SU-DHL-6 (cell line): ENCODE data around the gene THAP6.

Source experiments
- H2AFZ ChIP-seq: fragments of 200-600 bp; sonication (generic); 2 replicates; pipeline ENCODE4 v1.6.1; 2014; ENCODE audit warnings: low read depth, mild to moderate bottlenecking, moderate library complexity, mixed read lengths, antibody characterized with exemption, low read length; ENCODE audit not compliant: severe bottlenecking
- H3F3A ChIP-seq: fragments of 200-600 bp; shearing (Covaris generic); 2 replicates; pipeline ENCODE4 v1.6.0; 2016; ENCODE audit warnings: antibody characterized with exemption, mild to moderate bottlenecking; ENCODE audit not compliant: insufficient read depth
- H3K27ac ChIP-seq: fragments of 200-600 bp; sonication (generic); 2 replicates; pipeline ENCODE4 v1.5.1; 2016; ENCODE audit warnings: low read depth, mild to moderate bottlenecking, low read length, moderate library complexity, mixed read lengths
- H3K27me3 ChIP-seq: fragments of 200-600 bp; sonication (generic), shearing (Covaris generic); 2 replicates; pipeline ENCODE4 v1.6.0; 2014; ENCODE audit warnings: mild to moderate bottlenecking, low read length
- H3K36me3 ChIP-seq: fragments of 200-600 bp; sonication (generic); 2 replicates; pipeline ENCODE4 v1.6.1; 2014; ENCODE audit warnings: mild to moderate bottlenecking, low read length, mixed read lengths
- H3K4me2 ChIP-seq: fragments of 300-600, 200-600 bp; shearing (Covaris generic), sonication (generic); 2 replicates; pipeline ENCODE4 v1.6.0; 2014; ENCODE audit warnings: low read length, low read depth, mild to moderate bottlenecking; ENCODE audit not compliant: poor library complexity, severe bottlenecking
- H3K4me3 ChIP-seq: fragments of 200-600 bp; sonication (generic); 2 replicates; pipeline ENCODE4 v1.5.1; 2014; ENCODE audit warnings: antibody characterized with exemption, low read length, mild to moderate bottlenecking, mixed read lengths; ENCODE audit not compliant: insufficient read depth, poor library complexity, severe bottlenecking
- H3K79me2 ChIP-seq: fragments of 200-600 bp; sonication (generic); 2 replicates; pipeline ENCODE4 v1.6.1; 2014; ENCODE audit warnings: mild to moderate bottlenecking, low read length, moderate library complexity; ENCODE audit not compliant: insufficient read depth
- H3K9ac ChIP-seq: fragments of 200-600 bp; sonication (generic); 2 replicates; pipeline ENCODE4 v1.7.0; 2014; ENCODE audit warnings: mild to moderate bottlenecking, low read length
- H3K9me2 ChIP-seq: fragments of 200-600 bp; sonication (generic); replicated peaks from 2 replicates; pipeline ENCODE4 v1.6.1; 2014; ENCODE audit warnings: low read length; ENCODE audit not compliant: insufficient read depth
- H3K9me3 ChIP-seq: fragments of 200-600 bp; sonication (generic); 2 replicates; pipeline ENCODE4 v1.6.1; 2014; ENCODE audit warnings: low read length, mixed read lengths; ENCODE audit not compliant: insufficient read depth
- H4K20me1 ChIP-seq: fragments of 200-600 bp; sonication (generic); 2 replicates; pipeline ENCODE4 v1.6.1; 2014; ENCODE audit warnings: low read depth, mild to moderate bottlenecking, antibody characterized with exemption, low read length, moderate library complexity, mixed read lengths
- CTCF ChIP-seq: fragments of 200-600 bp; sonication (generic); IDR thresholded peaks from one replicate; pipeline ENCODE4 v1.5.1; 2017; ENCODE audit warnings: antibody characterized with exemption, mild to moderate bottlenecking, low read length, moderate library complexity; ENCODE audit not compliant: insufficient read depth, poor library complexity, severe bottlenecking
- EZH2phosphoT487 ChIP-seq: fragments of 200-600 bp; sonication (generic), shearing (Covaris generic); conservative IDR thresholded peaks from 2 replicates; pipeline ENCODE4 v1.6.1; 2018; ENCODE audit warnings: mild to moderate bottlenecking, antibody characterized with exemption, low read length, moderate library complexity, mixed read lengths

The THAP6 gene

GRCh38 chr4:75494563-75494962 is 19.7 kb upstream of the THAP6 start:
- no peak overlapping the region for H3K27ac ChIP-seq
- TF ChIP-seq CTCF (no peak), EZH2phosphoT487 (no peak)
- 0 out of 2 replicates have a peak, but pooled peaks cover 4% of the 10 kb centered on the region for H3K79me2 ChIP-seq
- H3F3A ChIP-seq = no peaks in the 10 kb centered on the region; the same call in 1 of the 2 replicates
- no peaks in the 10 kb centered on the region for H4K20me1 ChIP-seq
- no peak overlapping the region for H2AFZ ChIP-seq
- no peaks in the 10 kb centered on the region for H3K9me2 ChIP-seq
- 0 out of 2 replicates have a peak, but pooled peaks cover 3% of the 10 kb centered on the region for H3K36me3 ChIP-seq
- H3K9me3 ChIP-seq = no peaks in the 10 kb centered on the region
- no peak overlapping the region for H3K4me2 ChIP-seq
- H3K27me3 ChIP-seq = no peaks in the 10 kb centered on the region
- no peak overlapping the region for H3K9ac ChIP-seq
- no peak overlapping the region for H3K4me3 ChIP-seq

- Histone ChIP-seq H4K20me1 (no peaks in the 10 kb centered on the region), H2AFZ (no peak overlapping the region), H3K9me3 (no peaks in the 10 kb centered on the region), H3K36me3 (0 out of 2 replicates have a peak, but pooled peaks cover 3% of the 10 kb centered on the region), H3K4me3 (no peak overlapping the region), H3F3A (no peaks in the 10 kb centered on the region; the same call in 1 of the 2 replicates), H3K27me3 (no peaks in the 10 kb centered on the region), H3K4me2 (no peak overlapping the region), H3K9me2 (no peaks in the 10 kb centered on the region), H3K27ac (no peak overlapping the region), H3K9ac (no peak overlapping the region), H3K79me2 (0 out of 2 replicates have a peak, but pooled peaks cover 4% of the 10 kb centered on the region)
- TF ChIP-seq CTCF (no peak), EZH2phosphoT487 (no peak)
Measured at GRCh38 chr4:75495476-75495875, 18.8 kb upstream of the THAP6 start.

- Histone ChIP-seq H3K9me3 (no peaks in the 10 kb centered on the region), H3K9ac (no peak overlapping the region), H3K4me3 (no peak overlapping the region), H3K36me3 (0 out of 2 replicates have a peak, but pooled peaks cover 3% of the 10 kb centered on the region), H3K27ac (no peak overlapping the region), H3K9me2 (no peaks in the 10 kb centered on the region), H3F3A (no peaks in the 10 kb centered on the region), H2AFZ (no peak overlapping the region), H4K20me1 (no peaks in the 10 kb centered on the region), H3K4me2 (no peak overlapping the region), H3K27me3 (no peaks in the 10 kb centered on the region), H3K79me2 (0 out of 2 replicates have a peak, but pooled peaks cover 4% of the 10 kb centered on the region)
- no peak for TF ChIP-seq EZH2phosphoT487
Measured at GRCh38 chr4:75496406-75496805, 17.9 kb upstream of the THAP6 start.

- H3K4me3 ChIP-seq = no peak overlapping the region
- H3K9me2 ChIP-seq = no peaks in the 10 kb centered on the region
- no peaks in the 10 kb centered on the region for H3K9me3 ChIP-seq
- no peak overlapping the region for H3K27ac ChIP-seq
- 0 out of 2 replicates have a peak, but pooled peaks cover 2% of the 10 kb centered on the region for H3K36me3 ChIP-seq
- H3K27me3 ChIP-seq = no peaks in the 10 kb centered on the region
- no peak overlapping the region for H2AFZ ChIP-seq
- no peaks in the 10 kb centered on the region for H3F3A ChIP-seq
- no peak overlapping the region for H3K4me2 ChIP-seq
- H4K20me1 ChIP-seq = no peaks in the 10 kb centered on the region
- H3K79me2 ChIP-seq = 0 out of 2 replicates have a peak, but pooled peaks cover 4% of the 10 kb centered on the region
- no peak for TF ChIP-seq EZH2phosphoT487
- TF ChIP-seq CTCF = no peak
- H3K9ac ChIP-seq = no peak overlapping the region
Measured at GRCh38 chr4:75497133-75497532, 17.1 kb upstream of the THAP6 start.
